Stromal cell of bone marrow (primary cell): ENCODE results near the gene SAV1.
"Not testable (repeated sequence)": the region's sequence is repeated elsewhere in the genome, so short reads cannot be mapped to it uniquely, and the experiment has no call there.

Source experiments
- DNase-seq: peaks from one replicate; pipeline ENCODE4 v3.0.0-alpha.2; 2012; ENCODE audit warnings: low read depth

The SAV1 gene

DNA sequence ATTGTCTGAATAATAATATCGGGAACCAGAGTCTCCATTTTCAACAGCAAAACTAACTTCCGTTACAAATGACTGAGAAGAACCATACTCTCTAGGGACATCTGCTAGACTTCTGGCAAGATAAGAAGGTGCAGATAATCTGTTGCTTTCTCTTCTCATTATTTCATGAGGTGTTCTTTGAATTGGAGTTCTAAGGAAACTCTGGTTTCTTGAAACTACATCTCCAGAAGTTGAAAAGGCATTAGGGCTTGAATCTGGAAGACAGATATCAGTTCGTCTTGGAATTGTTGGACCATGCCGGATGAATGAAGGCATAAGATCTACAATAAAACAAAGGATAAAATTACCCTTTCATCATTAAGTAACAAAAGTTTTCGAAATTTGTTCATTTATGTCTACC, 2.8 kb downstream of the SAV1 start:
- not testable (repeated sequence) for DNase-seq

DNA sequence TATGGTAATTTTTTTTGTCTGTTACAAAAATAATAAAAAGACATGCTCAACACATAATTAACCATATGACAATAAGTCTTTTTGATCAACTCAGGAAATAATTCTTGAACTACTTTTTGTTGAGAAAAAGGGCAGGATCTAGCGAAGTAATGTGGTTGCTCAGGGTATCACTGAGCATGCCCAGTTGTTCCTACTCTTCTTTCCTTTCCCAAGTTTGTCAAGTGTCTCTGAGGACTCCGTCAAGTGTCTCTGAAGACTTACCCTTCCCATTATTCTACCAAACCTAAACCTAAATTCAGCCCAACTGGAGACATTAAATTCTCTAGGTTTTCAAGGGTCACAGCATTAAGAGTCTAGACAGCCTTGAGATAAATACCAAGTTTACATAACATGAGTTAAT, 3.5 kb downstream of the SAV1 start:
- DNase-seq, result not testable (repeated sequence)

- no peak for DNase-seq
Measured at GRCh38 chr14:50659327-50659974, 8.7 kb downstream of the SAV1 start.

DNA sequence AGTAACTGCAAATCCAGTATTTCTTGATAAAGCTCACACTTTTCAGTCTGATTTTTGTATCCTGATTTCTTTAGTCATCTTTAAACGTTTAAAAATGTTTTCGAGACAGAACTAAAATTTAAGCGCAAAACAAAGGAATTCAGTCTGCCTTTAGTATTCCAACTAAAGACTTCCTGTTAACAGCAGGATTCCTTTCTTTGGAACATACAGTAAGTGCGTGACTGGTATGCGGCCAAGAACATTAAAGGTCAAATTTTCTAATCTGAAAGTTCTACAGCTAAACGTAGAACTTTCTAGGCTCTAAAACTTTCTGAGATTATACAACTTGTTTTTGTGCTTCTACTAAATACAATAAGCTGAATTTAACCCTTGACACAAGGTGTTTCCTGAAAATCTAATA, 9.9 kb downstream of the SAV1 start:
- DNase-seq, result peak; percentile 15

GRCh38 chr14:50657753-50658152, 10.4 kb downstream of the SAV1 start:
- no peak for DNase-seq

GRCh38 chr14:50656776-50657175, 11.3 kb downstream of the SAV1 start:
- DNase-seq, result no peak

GRCh38 chr14:50649691-50650090, 18.4 kb downstream of the SAV1 start:
- no peak for DNase-seq

DNA sequence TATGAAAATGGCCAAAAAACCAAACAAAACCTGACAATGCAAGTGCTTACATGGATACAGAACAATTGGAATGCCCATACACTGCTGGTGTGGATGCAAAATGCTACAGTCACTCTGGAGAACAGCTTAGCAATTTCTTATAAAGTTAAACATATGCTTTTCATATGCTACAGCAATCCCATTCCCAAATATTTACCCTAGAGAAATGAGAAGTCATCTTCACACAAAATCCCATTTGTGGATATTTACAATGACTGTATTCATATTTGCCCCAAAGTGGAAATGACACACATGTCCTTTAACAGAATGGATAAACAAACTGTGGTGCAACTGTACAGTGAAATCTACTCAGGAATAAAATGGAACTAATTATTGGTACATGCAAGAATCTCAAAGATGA, 20.4 kb downstream of the SAV1 start:
- no peak for DNase-seq

- DNase-seq, result no peak
Measured at GRCh38 chr14:50647282-50647681, 20.8 kb downstream of the SAV1 start.

DNA sequence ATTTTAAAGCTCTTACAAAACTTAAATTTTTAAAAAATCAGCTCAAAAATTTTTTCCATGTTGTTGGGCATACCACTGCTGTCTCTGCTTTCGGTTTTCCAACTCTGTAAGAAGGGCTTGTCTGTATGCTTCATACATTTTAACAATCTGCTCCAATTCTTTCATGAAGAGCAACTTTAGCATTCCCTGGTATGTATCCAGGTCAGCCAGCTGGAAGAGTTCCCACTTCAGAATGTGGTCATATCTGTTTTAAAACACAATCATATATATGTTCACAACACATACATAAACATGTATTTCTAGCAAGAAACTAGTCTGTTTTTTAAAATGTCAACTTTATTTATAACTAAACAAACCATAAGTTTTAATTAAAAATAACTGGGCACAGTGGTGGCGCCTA, 33.0 kb downstream of the SAV1 start:
- DNase-seq, result no peak

DNA sequence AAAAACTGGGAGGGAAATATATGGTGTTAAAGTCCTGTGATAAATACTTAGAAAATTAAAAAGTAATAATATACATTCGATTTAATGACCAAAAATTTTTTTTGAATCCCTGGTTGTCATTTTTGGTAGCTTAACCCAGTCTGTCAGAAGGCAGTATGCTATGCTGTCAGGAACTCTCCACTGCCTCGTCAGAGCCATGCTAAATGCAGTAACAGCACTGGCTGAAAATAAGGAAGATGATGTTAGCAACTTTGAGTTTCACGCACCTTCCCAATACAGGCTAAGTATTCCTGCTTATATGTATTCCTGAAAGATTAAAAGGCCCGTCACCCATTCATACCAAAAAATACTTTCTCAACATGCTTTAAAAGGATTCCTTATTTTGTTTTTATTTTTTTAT, 34.2 kb downstream of the SAV1 start:
- no peak for DNase-seq

DNA sequence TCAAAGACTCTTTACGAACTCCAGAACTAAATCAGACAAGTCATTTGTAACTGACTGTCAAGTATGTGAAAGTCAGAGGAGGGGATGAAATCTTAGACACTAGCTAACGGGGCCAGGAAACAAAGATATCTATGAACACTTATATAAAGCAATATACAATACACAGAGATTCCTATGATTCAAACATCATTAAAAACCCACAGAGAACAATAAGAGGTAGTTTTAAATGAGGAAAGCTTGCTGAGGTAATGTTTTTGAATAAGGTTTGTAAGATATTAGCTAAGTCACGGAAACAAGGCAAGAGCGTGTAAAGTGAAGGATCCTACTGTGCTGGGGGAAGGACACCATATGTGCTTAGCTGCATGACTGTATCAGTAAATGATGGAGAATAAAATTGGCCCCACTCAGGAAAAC, 36.7 kb downstream of the SAV1 start:
- DNase-seq, result no peak

DNA sequence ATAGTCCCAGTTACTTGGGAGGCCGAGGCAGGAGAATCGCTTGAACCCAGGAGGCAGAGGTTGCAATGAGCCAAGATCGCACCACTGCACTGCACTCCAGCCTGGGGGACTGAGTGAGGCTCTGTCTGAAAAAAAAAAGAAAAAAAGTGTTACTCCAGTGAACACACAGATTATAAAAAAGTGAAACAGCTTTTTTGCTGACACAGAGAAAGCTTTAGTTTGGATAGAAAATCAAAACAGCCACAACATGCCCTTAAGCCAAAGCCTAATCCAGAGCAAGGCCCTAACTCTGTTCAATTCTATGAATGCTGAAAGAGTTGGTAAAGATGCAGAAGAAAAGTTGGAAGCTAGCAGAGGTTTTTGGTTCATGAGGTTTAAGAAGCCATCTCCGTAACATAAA, 43.2 kb downstream of the SAV1 start:
- not testable (repeated sequence) for DNase-seq

- DNase-seq, result no peak
Measured at GRCh38 chr14:50624447-50624846, 43.7 kb downstream of the SAV1 start.

- DNase-seq, result no peak
Measured at GRCh38 chr14:50622978-50623377, 45.1 kb downstream of the SAV1 start.

DNA sequence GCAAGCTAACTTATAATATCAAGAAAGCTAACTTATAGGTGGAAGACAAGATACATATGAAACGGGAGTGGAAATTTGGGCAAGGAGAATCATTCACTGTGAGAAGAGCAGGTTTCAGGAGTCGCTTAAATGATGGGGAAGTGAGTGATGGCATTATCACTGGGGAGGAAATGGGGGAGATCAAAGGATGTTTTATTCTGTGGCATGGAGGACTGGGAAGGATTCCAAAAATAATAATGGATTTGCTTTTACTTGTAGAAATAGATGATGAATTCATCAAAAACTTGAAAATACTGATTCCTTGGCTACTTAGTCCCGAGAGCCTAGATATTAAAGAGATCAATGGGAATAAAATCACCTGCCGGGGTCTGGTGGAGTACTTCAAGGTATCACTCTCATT, 47.8 kb downstream of the SAV1 start:
- DNase-seq, result no peak

DNA sequence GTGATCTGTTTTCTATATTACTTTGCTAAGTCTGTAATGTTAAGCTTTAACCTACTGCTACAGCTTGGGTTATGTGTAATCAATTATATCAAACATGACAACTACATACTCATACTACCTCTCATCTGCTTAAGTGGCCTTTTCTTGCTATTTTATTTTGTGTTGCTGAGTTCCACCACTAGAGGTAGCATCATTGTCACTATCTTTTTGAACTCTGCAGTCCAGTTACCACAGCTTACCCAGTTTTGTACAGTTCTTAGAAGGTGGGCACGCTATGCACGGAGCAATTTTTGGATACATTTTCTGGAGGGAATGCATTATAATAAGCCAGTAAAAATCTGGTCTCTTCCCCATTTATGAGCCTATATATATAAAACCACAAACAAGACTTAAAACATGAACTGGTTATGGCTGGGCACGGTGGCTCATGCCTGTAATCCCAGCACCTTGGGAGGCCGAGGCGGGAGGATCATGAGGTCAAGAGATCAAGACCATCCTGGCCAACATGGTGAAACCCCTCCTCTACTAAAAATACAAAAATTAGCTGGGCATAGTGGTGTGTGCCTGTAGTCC, 48.5 kb downstream of the SAV1 start:
- peak; percentile 36 for DNase-seq

DNA sequence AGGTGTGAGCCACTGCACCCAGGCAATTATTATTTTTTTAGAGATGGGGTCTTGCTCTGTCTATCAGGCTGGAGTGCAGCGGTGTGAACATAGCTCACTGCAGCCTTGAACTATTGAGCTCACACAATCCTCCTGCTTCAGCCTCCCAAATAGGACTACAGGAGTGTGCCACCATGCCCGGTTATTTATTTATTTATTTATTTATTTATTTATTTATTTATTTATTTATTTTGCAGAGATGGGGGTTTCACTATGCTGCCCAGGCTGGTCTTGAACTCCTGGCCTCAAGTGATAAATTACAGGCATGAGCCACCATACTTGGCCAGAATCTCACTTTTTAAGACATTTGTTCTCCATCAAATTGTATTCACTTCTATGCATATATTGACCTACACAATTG, 51.8 kb downstream of the SAV1 start:
- DNase-seq, result no peak

DNA sequence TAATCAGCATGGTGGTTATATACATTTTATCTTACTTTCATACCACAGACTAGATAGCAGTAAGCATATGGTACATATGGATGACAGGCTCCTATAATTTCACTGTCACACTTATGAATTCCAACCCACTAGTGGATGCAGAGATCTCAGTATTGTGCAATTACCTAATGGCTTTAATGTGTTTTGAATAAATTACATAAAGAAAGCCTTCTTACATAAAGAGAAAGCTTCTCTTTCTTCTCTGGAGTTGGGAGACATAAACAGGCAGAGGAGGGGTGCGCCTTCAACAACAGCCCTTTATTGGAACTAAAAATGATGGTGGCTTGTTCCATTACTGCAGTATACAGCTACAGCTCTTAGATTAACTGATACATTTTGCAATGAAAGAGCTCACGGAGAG, 52.6 kb downstream of the SAV1 start:
- DNase-seq, result no peak

GRCh38 chr14:50615056-50615455, 53.0 kb downstream of the SAV1 start:
- DNase-seq, result no peak

DNA sequence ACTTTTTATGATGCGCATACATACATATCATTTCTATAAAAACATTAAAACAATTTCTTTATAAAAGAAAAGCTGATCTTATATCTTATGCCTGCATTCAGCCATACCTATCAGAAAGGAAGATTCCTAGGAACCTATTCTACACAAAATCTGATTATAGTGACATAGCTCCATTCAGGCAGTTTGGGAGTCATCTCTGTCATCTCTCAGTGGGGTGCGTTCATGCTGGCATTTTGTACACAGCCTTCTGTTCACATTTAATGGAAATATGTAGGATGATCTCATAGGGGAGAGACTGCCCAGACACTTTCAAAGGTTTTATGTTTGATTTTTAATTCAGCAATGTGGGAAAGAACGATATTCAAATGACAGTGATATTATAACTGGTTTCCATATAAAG, 55.3 kb downstream of the SAV1 start:
- DNase-seq, result no peak

GRCh38 chr14:50610465-50610864, 57.6 kb downstream of the SAV1 start:
- DNase-seq, result no peak

GRCh38 chr14:50608302-50608851, 59.7 kb downstream of the SAV1 start:
- DNase-seq, result peak; percentile 54

DNA sequence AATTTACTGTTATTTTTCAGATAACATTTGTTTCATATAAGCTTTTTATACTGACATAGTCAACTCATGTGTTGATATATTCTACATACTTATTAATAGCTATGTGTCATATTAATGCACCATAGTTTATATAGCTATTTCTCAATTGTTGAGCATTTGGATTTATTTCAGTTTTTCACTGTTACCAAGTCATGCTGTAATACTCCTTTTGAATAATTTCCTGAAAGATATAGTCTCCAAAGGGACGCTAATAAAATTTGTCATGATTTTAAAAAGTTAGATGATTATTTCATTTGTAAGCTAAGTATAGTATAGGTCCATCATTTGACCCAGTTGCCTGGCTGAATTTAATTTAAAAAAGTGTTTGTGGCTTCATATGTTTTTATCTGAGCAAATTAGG, 60.3 kb downstream of the SAV1 start:
- DNase-seq, result no peak
